Measurements from ENCODE around the gene STK32A.
A peak's percentile ranks its signal among the peaks of the same experiment; 100 is the strongest.

Gene STK32A

DNA sequence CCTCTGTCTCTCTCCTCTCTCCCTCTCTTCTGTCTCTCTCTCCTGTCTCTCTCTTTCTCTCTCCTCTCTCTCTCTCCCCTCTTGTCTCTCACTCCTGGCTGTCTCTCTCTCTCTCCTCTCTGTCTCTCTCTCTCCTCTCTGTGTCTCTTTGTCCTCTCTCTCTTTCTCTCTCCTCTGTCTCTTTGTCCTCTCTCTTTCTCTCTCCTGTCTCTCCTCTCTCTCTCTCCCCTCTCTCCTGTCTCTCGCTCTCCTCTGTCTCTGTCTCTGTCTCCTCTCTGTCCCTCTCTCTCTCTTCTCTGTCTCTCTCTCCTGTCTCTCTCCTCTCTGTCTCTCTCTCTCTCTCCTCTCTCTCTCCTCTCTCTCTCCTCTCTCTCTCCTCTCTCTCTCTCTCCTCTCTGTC, 25.0 kb downstream of the STK32A start:
- no peak for DNase-seq (ENCODE audit: low spot score)

DNA sequence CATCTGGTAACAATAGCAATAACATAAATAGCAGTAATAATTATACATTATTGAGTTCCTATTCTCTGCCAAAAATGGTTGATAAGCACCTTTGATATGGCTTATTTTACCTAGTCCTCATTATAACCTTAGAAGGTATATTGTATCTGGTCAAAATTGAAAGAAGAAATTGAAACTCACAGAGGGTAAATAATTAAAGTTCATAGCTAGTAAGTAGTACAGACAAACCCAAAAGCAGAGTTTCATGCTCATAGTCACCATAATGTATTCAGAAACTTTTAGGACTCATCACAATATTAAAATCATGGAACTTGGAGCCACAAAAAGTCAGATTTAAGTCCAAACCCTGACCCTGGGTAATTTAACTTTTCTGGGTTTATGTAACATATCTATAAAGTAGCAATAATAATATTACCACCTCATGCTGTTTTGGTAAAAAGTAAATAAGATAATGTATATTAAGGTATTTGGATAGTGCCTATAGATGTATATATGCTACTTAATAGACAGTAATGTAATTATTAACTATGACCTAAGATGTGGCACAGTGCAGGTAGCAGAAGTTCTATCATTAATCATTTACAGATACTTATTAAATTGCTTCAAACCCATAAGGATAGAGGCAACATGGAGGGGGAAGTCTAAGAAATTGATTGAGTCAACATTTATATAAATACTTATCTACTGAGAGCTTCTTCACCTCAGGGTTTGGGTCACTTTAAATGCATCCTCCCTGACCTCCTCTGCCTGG, 32.4 kb downstream of the STK32A start:
- DNase-seq (ENCODE audit: low spot score) = no peak

DNA sequence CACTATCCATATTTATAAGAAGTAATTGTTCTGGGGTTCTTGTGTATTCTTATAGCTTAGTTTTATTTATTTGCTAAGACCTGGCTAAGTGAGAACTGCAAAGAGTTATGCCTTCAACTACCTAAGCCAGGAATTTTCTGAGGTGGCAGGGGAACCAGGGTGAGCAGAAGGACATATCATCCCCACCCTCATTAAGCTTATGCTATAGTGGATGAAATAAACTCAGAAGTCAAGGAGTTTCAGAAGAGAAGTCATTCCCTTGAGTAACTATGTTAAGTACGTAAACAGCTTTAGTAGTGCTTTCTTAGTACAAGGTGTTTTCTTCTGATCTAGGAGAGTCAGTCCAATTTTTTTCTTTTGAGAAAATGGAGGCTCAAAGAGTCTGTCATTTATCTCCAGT, 41.7 kb downstream of the STK32A start:
- no peak for DNase-seq (ENCODE audit: low spot score)

DNA sequence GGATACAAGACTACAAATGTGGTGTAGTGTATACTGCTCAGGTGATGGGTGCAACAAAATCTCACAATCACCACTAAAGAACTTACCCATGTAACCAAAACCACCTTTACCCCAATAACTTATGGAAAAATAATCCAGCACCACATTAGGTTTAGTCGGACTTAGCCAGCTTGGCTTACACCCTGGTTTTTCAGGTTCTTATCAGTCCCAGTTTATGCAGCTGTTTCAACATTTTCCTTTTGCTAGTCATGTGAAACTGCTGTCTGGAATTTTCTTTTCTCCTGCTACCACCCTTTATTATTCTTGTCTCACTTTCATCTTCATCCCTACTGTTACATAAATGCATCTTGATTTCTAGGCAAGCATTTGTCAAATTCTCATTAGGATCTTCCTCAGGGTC, 51.5 kb downstream of the STK32A start:
- DNase-seq (ENCODE audit: low spot score) = no peak

DNA sequence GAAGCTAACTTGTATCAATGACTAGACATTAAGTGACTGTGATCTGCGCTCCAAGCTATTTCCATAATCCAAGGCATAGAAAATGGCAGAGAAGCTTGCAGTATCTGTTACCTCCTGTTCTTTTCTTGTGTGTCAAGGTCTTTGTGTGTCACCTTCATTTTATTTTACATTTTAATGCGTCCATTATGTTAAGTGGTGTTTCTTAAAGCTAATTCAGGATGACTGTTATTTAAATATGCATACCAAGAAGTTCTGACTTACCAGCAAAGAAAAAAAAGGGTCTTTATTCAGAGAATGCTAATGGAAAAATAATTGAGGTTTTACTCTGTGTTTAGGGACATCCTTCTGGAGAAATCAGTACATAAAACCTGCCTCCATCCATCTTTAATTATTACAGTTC, 52.3 kb downstream of the STK32A start:
- DNase-seq (ENCODE audit: low spot score) = no peak

DNA sequence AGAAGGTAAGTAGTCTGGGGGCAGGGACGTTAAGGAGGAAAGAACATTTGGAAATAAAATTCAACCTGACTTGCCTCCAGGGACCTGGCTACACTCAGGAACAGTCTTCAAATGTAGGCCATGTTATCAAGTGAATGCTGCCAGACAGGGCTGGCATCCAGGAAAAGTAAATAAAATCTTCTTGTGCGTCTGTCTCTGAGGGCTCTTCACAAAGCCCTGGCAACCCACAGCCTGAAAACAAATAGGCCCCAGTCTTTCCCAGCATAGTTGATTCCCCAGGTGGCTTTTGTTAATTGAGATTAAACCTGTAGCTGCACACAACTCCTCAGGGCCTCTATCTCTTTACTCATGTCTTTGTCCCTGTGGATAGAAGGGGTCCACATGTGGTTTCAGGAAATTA, 55.4 kb downstream of the STK32A start:
- no peak for DNase-seq (ENCODE audit: low spot score)

DNA sequence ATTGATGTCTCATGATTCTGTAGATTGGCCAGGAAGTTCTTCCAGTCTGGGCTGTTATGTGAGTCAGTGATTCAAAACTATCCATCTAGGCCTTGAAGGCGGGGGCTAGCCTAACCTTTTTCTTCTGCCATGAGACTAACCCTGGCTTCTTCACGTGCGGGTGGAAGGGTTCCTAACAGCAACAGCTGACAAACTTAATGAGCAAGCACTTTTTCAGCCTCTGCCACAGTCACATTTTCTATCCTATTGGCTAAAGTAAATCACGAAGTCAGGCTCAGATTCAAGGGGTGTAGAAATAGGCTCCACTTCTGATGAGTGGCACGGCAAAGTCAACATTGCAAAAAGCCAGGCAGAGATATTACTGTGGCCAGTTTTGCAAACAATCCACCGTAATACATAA, 68.4 kb downstream of the STK32A start:
- no peak for DNase-seq (ENCODE audit: low spot score)

DNA sequence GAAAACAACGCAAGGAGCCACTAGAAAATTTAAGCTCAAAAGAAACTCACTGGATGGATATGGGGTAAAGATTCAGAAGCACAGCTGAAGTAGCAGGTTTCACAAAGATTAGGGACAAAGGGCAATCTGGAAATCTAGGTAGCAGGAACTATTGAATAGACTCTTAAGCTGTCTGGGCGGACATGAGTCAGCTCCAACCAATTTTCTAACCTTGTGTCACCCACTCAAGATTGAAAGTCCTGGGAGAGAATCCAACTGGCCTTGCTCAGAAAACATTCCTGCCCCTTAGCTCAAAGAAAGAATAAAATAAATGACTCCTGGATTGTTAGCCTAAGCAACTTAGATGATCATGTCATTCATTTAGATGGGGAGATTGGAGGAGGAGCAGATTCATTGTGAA, 69.2 kb downstream of the STK32A start:
- no peak for DNase-seq (ENCODE audit: low spot score)

DNA sequence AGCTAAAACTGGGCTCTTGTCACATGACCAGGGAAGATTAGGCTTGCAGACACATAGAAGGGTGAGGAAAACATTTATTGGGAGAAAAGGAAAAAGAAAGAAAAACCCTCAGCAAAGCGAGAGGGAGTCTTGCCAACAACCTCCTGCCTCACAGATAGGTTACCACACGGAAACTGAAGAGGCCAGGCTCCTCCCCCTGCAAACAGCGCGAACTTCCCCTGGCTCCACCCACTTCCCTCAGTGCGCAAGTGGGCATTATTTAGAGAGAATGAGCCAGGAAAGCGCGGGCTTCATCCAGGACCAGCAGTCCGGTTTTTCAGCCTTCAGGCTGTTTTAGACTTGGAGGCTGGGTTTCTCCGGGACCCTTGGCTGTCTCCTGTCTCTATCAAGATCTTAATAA, 70.3 kb downstream of the STK32A start:
- no peak for DNase-seq (ENCODE audit: low spot score)

DNA sequence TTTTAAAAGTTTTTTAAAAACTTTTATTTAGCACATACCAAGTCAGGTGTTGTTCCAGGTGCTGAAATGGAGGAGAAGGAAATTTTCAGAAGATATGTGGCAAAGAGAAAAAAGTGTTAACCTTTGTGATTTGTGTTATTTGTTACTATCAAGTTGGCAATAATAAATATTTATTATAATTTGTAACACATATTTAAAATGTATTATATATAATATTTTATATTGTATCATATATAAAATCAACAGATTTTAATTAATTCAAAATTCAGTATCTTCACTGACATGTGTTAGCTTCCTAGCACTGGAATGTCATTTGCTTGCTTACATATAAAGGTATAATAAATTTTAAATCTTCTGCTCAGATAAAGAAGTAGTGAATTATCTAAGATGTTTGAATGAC, 71.5 kb downstream of the STK32A start:
- DNase-seq (ENCODE audit: low spot score) = no peak

DNA sequence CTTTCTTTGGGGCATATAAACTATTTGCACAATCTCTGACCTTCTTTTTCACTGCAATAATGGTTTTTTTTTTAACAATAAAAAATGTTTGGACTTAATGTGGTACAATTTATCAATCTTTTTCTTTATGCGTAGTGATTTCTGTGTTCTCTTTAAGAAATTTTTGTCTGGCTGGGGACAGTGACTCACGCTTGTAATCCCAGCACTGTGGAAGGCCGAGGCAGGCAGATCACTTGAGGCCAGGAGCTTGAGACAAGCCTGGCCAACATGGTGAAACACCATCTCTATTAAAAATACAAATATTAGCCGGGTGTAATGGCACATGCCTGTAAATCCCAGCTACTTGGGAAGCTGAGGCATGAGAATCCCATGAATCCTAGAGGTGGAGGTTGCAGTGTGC, 72.3 kb downstream of the STK32A start:
- no peak for DNase-seq (ENCODE audit: low spot score)

DNA sequence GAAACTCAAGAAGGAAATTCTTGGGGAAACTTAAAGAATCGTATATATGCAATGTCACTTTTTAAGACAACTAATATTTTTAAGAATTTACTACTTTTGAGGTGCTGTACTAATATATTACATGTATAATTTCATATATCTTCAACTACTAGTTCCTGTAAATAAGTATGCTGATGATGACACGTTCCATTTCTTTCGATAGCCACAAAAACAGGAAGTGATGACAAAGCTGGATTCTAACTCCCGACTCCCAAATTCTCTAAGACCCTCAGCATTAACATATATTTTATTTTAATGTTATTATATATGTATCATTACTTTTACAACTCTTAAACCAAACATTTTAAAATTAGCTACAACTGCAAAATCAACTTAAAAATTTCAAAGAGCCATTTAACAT, 74.8 kb downstream of the STK32A start:
- DNase-seq (ENCODE audit: low spot score) = no peak

DNA sequence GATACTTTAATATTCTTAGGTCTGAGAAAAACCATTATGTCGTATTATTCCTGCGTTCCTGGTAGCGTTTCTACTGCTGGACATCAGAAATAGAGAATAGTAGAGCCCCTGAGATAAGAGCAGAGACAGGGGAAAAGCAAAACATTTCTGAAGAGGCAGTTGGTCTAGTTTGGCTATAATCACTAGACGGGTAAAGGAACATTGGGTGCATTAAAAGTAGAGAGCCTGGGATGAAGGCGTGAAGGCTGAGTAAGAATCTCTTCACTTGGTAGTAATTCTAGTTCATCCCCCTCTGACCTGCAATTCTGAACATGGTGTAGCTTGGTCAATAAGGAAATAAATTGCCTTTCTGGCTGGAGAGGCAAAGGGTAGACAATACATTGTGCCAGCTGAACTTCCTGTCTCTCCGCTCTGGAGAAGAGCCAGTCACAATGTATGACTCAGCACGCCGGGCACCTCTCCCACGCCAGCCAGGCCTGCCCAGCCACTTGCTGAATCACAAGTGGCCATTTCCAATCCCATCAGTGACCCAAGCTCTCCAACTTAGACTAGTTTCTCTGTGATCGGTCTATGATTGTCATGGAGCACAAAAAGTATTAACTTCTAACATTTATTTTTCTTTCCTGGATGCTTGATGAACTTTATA, 75.4 kb downstream of the STK32A start:
- DNase-seq (ENCODE audit: low spot score) = peak; percentile 80

DNA sequence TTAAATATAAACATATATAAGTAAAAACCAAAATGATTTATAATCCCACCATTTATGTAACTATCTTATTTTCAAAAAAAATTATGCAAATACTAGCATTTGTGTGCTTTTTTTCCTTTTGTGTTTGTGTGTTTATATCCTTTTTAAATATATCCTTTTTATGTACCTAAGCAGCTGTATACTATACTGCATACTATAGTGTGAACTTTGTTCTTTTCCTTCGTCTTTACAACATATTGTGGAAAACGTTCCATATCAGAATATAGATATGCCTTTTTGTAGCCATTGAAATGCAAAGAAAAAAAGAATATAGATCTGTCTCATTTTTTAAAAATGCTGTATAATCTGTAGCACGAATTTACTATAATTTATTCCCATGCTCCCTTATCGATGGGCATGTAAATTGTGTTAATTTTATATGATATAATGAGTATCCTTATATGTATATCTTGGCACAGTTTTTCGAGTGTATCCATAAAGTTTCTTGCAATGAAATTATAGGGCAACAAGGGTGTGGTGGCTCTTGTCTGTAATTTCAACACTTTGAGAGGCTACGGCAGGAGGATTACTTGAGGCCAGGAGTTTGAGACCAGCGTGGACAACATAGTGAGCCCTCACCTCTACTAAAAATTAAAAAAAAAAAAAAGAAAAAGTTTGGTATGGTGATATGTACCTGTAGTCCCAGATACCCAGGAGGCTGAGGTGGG, 83.3 kb downstream of the STK32A start:
- DNase-seq (ENCODE audit: low spot score) = no peak

DNA sequence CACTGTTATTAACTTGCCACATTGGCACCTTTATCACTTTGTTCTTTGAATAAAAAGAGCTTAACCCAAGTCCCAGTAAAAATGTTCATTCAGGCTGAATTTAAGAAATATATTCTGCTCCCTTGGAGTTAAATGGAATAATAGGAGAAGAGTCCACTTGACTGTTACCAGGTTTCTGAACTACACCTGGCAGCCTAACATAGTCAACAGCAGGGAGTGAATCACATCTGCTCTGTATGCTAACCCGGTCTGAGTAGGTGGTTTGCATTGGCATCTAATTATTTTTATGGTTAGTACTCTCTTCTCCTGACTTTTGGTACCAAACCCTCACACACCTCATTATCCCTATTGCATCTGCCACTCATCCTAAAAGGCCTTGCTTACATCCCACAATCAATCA, 86.7 kb downstream of the STK32A start:
- no peak for DNase-seq (ENCODE audit: low spot score)

DNA sequence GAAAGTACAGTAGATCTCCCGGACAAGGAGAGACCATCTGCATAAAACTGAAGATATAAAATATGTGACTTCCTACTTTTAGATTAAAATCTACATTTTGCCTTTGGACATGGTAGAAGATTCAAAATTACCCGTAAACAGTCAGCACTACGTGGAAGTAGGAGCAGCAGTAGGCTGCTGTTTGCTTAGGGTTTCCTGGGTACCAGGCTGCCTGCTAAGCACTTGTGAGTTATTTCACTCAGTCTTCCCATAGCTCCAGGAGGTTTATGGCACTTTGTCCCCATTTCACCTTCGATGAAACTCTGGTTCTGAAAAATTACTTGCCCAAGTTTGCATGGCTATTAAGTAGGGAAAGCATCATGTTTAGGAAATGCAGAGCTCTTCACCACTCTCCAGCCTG, 92.6 kb downstream of the STK32A start:
- no peak for DNase-seq (ENCODE audit: low spot score)

DNA sequence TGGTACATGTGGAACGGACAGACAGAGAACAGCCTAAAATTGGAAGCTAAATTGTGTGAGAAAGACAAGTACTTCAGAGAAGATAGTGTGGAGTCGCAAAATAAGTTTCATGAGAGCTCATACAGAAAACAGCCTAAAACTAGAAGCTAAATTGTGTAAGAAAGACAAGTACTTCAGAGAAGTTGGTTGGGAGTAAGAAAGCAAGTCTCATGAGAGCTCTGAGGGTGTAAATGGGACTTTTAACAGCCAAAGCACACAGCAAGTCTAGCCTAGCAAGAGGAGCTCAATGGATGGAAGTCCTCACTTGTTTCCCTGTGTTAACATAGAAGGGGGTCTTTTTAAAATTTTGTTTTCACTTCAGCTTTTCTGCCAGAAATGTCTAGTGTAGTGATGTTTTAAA, 93.1 kb downstream of the STK32A start:
- DNase-seq (ENCODE audit: low spot score) = no peak

DNA sequence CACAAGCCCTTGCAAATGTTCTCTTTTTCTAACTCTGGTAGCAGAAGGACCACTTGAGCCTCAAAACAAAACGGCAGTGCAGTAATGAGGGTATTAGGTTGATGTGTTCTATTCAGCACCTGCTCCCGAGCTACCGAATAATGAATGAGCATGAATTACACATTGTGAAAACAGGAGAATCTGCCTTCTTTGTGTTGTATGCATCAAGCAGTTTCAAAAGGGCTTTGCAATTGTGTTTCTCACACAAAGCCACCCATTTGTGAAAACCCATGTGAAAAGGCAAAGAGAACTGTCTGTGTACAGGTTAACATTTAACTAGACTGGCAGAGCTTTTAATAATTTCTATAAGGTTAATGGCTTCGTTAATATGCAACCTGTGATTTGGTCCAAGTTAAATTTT, 97.8 kb downstream of the STK32A start:
- no peak for DNase-seq (ENCODE audit: low spot score)

DNA sequence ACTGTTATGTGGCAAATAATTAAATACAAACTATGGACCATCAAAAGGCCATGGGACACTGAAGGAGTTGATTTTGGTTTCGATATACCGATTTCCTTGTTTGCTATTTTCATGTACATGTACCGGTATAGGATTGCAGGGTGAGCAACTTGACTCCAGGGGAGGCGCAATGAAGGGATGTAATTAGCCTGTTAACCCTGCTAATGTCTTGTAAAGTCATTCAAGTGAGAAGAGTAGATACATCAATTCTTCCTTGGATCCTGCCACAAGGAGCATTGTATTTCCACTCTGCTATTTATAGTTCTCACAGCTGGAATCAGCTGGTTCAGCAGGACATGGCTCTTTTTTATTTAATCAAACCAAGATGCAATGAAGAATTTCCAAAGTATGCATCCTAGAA, 102.0 kb downstream of the STK32A start:
- no peak for DNase-seq (ENCODE audit: low spot score)

DNA sequence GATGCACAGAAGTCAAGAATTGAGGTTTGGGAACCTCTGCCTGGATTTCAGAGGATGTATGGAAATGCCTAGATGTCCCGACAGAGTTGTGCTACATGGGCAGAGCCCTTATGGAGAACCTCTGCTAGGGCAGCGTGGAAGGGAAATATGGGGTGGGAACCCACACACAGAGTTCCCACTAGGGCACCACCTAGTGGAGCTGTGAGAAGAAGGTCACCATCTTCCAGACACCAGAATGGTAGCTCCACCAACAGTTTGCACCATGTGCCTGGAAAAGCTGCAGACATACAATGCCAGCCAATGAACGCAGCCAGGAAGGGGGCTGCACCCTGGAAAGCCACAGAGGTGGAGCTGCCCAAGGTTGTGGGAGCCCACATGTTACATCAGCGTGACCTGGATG, 104.5 kb downstream of the STK32A start:
- DNase-seq (ENCODE audit: low spot score) = no peak

DNA sequence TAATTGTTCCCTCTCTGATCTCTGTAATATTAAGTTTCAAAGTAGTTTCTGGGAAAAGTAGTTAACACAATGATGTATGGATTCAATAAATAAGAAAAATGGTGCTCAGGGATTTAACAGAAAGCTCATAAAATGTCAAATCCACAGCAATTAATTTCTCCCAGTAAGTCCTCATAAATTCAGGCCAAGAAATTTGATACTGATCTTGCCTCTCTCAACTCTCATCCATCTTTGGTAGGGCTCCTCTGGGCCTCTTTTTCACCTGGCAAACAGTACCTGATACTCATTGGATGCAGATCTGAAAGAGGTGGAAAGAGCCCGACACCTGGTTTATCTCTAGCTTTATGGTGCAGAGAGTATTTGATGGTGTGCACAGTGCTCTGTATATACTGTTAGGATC, 106.1 kb downstream of the STK32A start:
- DNase-seq (ENCODE audit: low spot score) = no peak

DNA sequence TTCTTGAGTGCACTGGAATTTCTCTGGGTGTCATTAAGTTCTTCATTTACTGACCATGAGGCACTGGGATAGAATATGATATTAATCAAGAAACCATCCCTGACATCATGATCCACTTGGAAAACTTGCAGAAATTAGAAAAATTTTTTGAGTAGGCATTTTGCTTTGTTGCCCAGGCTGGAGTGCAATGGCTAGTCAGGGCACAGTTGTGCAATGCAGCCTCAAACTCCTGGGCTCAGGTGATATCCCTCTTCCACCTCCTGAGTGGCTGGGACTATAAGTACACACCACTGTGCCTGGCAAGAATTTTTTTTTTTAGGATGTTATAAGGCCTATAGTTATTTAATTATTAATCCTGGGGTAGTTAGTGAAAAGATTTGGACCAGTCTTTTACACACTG, 106.5 kb downstream of the STK32A start:
- DNase-seq (ENCODE audit: low spot score) = no peak

DNA sequence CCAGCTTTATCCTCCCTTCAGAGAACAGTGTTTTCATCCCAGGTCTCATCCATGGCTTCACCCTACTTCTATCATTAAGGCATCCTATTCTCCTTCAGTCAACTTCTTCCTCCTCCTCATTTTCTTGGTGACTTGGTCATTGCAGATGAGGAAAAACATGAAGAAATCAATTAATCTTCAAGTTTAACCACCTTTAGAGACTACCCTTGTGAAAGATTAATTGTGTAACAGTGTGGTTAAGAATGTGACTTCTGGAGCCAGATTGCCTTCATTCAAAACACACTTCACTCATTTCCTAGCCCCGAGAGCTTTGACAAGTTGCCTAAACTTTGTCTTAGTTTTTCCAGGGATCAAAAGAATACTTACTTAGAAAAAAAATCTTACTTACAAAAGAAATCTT, 110.0 kb downstream of the STK32A start:
- DNase-seq (ENCODE audit: low spot score) = no peak
